Gastrocnemius medialis (tissue), 4 donors: ENCODE results near the gene PICK1. TPM values are rescaled to one million over a fixed set of nuclear protein-coding genes. Genes with fewer than 3 reads are reported as not detected.

Experiments
- ATAC-seq, 2 donors: fragments of 150-250 bp; one replicate each; pipeline ENCODE4 v1.9.1; 2016
- DNase-seq, 2 donors: peaks; one replicate each; pipeline ENCODE4 v3.0.0-alpha.2; 2019
- H3K27ac ChIP-seq, 4 donors: fragments of 200-600 bp; sonication (generic); 1 replicate in 1 of 4; 2 replicates in 3 of 4; pipeline ENCODE4 v1.5.1; 2016 to 2018; ENCODE audit warnings: mild to moderate bottlenecking in 2 of 4, moderate library complexity in 1 of 4
- H3K27me3 ChIP-seq, 3 donors: fragments of 200-600 bp; sonication (generic) in 2 of 3; 1 replicate in 1 of 3; 2 replicates in 2 of 3; pipeline versions ENCODE4 v1.5.1 to v1.6.0; 2016 to 2019; ENCODE audit warnings: mild to moderate bottlenecking in 1 of 3, moderate library complexity in 1 of 3
- H3K36me3 ChIP-seq, 2 donors: fragments of 200-600 bp; sonication (generic) in 1 of 2; one replicate each; pipeline ENCODE4 v1.5.1; 2017 to 2018
- H3K4me1 ChIP-seq, 2 donors: fragments of 200-600 bp; sonication (generic) in 1 of 2; one replicate each; pipeline ENCODE4 v1.5.1; 2016 to 2017; ENCODE audit warnings: mild to moderate bottlenecking in 2 of 2
- H3K4me3 ChIP-seq, 4 donors: fragments of 200-600 bp; sonication (generic) in 3 of 4; 1 replicate in 1 of 4; 2 replicates in 3 of 4; pipeline ENCODE4 v1.5.1; 2016 to 2019; ENCODE audit warnings: mild to moderate bottlenecking in 2 of 4
- H3K9me3 ChIP-seq, 3 donors: fragments of 200-600 bp; sonication (generic) in 2 of 3; 1 replicate in 1 of 3; 2 replicates in 2 of 3; pipeline ENCODE4 v1.5.1; 2016 to 2019
- POLR2A ChIP-seq, 2 donors: fragments of 450-650 bp; IDR thresholded peaks; one replicate each; pipeline ENCODE4 v1.6.1; 2017; ENCODE audit warnings: antibody characterized with exemption in 2 of 2, mild to moderate bottlenecking in 2 of 2, moderate library complexity in 2 of 2
- in situ Hi-C, 4 donors: fragments of 200-750 bp; cut with MboI; loops; one replicate each; pipeline versions ENCODE4 v1.15.0 to v1.8.0; 2017; ENCODE audit warnings: low sequenced_read_pairs in 4 of 4
- intact Hi-C: fragments of 100-400 bp; cut with DNase I; formaldehyde crosslinking; loops from one replicate; pipeline ENCODE4 v1.15.1; 2023; ENCODE audit warnings: low total_unique reads
- total RNA-seq, 4 donors: library from RNA; depleted of rRNA; stranded (reverse); fragments of >200 nt; gene quantifications; one replicate each; pipeline versions ENCODE4 v1.1.0 to v1.2.3, GENCODE V29; 2016
- TF ChIP-seq, protein P1 (sequence below), 5 experiments: fragments of 450-650 bp in 3 of 5; fragments of 200-600 bp in 2 of 5; sonication (generic) in 2 of 5; IDR thresholded peaks in 4 of 5; conservative IDR thresholded peaks in 1 of 5; 1 replicate in 4 of 5; 2 replicates in 1 of 5; pipeline ENCODE4 v1.5.1; 2016 to 2019; ENCODE audit warnings: antibody characterized with exemption in 5 of 5, mild to moderate bottlenecking in 3 of 5, moderate library complexity in 3 of 5

PICK1 gene
- total RNA-seq, 4 donors from 2014 or later: 36.4 to 63.8 (median 50.1) TPM

DNA sequence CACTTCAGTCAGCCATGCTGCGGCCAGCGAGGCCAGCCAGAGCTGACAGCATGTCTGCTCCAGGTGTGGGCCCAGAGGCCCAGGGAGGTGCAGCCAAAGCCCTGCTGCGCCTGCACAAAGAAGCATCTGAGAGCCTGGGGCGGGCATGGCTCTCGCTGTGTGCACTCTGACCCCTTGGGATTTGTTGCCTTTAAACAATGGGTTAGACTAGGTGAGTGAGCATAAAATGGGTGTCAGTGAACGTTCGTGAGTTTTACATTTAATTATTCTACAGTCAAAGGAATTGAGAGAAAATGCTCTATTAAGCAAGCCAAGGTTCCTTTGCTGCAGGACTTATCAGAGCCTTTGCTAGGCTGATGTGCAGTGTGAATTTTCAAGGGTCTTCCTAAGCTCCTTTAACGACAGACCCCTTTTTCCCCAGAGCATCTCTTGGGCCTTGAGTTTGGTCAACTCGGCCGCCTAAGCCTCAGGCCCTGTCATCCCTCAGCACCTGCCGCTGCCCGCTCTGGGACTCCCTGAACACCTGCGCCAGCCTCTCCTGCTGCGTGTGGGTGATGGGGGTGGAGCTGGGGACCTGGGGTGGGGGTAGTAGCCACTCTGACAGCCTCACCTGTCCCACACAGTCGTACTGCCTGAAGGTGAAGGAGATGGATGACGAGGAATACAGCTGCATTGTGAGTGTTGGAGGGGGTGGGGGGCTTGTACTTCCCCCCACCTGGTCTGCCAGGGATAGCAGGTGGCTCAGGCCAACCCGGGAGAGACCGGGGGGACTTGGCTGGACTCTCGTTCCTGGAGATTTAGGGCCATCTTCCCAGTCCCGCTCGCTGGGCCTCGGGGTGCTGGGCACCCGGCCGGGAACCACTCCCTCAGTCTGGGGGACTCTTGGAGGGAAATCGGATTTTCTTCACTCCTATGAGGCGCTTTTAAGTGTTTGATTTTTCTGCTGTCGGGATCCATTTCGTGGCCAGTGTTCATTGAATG is 16.2 kb downstream of the PICK1 start:
- no peak for TF ChIP-seq POLR2A (IDR thresholded peaks at IDR 0.05)
- TF ChIP-seq, protein P1, sequence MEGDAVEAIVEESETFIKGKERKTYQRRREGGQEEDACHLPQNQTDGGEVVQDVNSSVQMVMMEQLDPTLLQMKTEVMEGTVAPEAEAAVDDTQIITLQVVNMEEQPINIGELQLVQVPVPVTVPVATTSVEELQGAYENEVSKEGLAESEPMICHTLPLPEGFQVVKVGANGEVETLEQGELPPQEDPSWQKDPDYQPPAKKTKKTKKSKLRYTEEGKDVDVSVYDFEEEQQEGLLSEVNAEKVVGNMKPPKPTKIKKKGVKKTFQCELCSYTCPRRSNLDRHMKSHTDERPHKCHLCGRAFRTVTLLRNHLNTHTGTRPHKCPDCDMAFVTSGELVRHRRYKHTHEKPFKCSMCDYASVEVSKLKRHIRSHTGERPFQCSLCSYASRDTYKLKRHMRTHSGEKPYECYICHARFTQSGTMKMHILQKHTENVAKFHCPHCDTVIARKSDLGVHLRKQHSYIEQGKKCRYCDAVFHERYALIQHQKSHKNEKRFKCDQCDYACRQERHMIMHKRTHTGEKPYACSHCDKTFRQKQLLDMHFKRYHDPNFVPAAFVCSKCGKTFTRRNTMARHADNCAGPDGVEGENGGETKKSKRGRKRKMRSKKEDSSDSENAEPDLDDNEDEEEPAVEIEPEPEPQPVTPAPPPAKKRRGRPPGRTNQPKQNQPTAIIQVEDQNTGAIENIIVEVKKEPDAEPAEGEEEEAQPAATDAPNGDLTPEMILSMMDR (IDR thresholded peaks at IDR 0.05 in 4 of 5, conservative IDR thresholded peaks at IDR 0.05 in 1 of 5): no peak
- Histone ChIP-seq H3K4me1 (peaks cover 26 to 32% of the 10 kb centered on the region in 2 donors), H3K27me3 (no peaks in the 10 kb centered on the region), H3K9me3 (no peaks in the 10 kb centered on the region), H3K36me3 (peaks cover 0 to 31% of the 10 kb centered on the region in 2 donors), H3K4me3 (no peak overlapping the region), H3K27ac (no peak overlapping the region)
- intact Hi-C loops: no loop called here
- in situ Hi-C loops: loop anchor here in 1 of 4 donors (25.0 kb wide), 1 partner anchor 489 kb away; the partner anchor contains the start of gene DMC1
- ATAC-seq (no peak), DNase-seq (no peak)

DNA sequence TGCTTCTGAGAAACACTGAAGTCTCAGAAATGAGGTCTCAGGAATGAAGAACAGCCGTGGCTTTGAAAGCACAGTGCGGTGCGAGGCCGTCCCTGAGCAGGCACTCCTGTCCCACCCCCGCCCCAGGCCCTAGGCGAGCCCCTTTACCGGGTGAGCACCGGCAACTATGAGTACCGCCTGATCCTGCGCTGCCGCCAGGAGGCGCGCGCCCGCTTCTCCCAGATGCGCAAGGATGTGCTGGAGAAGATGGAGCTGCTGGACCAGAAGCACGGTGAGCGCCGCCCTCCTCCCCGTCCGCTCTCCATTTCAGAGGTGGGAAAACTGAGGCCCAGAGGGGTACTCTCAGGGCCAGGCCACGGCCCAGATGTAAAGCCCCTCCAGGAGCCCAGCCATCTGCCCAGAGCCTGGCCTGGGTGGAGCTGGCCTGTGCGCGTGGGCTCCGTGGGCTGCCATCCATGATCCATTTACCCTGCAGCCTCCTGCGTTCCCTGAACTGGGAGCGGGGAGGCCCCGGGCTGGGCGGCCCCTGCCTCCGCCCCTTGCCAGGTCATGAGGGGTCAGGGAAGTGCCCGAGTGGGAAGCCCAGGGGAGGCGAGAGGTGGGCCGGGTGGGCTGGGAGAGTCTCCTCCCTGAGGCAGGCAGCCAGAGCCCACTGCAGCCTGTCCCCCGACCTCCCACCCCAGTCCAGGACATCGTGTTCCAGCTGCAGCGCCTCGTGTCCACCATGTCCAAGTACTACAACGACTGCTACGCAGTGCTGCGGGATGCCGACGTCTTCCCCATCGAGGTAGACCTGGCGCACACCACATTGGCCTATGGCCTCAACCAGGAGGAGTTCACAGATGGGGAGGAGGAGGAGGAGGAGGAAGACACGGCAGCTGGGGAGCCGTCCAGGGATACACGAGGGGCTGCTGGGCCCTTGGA is 17.2 kb downstream of the PICK1 start:
- intact Hi-C loops: no loop called here

DNA sequence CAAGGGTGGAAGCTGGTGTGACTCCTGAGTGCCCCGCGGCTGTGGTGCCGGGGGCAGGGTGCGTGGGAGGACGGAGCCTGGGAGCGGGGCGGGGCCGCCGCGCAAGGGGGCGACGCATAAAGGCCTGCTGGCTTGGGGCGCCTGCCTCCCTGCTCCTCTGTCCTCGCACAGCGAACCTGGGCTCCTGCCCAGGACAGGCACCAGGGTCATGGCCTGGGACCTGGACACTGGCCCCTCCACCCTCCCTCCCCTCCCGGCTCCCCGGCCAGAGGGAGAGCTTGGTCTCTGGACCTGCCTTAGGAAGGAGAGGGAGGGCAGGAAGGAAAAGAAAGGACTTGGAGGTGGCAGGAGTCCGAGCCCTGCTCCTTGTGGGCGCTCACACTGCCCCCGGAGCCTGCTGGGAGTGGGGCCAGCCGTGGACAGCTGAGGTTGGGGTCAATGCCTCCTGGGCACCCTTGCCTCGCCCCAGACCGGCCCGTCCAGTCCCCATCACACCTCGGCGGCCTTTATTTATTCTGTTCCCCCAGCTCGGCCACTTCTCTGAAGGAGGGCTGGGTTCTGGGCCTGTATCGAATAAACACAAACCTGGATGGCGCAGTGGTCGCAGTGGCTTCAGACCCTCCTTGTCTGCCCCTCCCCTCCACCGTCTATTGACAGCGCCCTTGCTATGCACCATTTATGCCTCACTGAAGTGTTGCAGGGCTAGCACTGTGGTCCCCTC is 18.1 kb downstream of the PICK1 start:
- in situ Hi-C loops: no loop called here
- Histone ChIP-seq H3K27me3 (no peaks in the 10 kb centered on the region), H3K27ac (no peak overlapping the region), H3K36me3 (peaks cover 0 to 31% of the 10 kb centered on the region in 2 donors), H3K4me3 (no peak overlapping the region), H3K4me1 (peaks cover 11 to 14% of the 10 kb centered on the region in 2 donors), H3K9me3 (no peaks in the 10 kb centered on the region)
- no peak for ATAC-seq
- TF ChIP-seq, protein P1 (IDR thresholded peaks at IDR 0.05 in 4 of 5, conservative IDR thresholded peaks at IDR 0.05 in 1 of 5): no peak
- TF ChIP-seq POLR2A (IDR thresholded peaks at IDR 0.05): no peak
- intact Hi-C loops: no loop called here
- DNase-seq: no peak

More for the DNA sequence above, 17.2 kb downstream of the PICK1 start:
- Histone ChIP-seq H3K9me3 (no peaks in the 10 kb centered on the region), H3K27ac (no peak overlapping the region), H3K4me1 (peaks cover 17 to 22% of the 10 kb centered on the region in 2 donors), H3K27me3 (no peaks in the 10 kb centered on the region), H3K36me3 (peaks cover 0 to 31% of the 10 kb centered on the region in 2 donors), H3K4me3 (no peak overlapping the region)
- in situ Hi-C loops: loop anchor here in 1 of 4 donors (25.0 kb wide), 1 partner anchor 488 kb away; the partner anchor contains the start of gene DMC1
- no peak for DNase-seq
- ATAC-seq: no peak
- TF ChIP-seq, protein P1 (IDR thresholded peaks at IDR 0.05 in 4 of 5, conservative IDR thresholded peaks at IDR 0.05 in 1 of 5): no peak
- no peak for TF ChIP-seq POLR2A (IDR thresholded peaks at IDR 0.05)

DNA sequence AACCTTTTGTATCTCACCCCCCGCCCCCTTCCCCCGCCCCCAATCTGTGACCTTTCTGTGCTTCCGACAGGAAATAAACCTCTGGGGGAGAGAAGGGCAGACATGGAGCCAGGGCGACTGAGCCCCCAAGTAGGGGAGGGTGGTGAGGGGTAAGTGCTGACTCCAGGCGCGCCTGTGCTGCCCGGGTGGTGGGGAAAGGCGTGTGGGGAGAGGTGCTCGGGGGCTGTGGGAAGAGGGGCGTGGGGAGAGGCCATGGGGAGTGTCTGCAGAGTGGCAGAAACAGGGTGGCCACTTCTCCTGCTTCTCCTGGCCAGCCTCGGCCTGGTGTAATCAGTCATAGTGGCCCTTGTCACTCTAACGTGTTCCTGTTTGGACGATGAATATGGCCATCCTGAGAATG is 18.8 kb downstream of the PICK1 start:
- Histone ChIP-seq H3K27ac (no peak overlapping the region), H3K27me3 (no peaks in the 10 kb centered on the region), H3K36me3 (peaks cover 0 to 31% of the 10 kb centered on the region in 2 donors), H3K9me3 (no peaks in the 10 kb centered on the region), H3K4me1 (peaks cover 9 to 10% of the 10 kb centered on the region in 2 donors), H3K4me3 (no peak overlapping the region)
- intact Hi-C loops: no loop called here
- in situ Hi-C loops: no loop called here
- no peak for DNase-seq
- no peak for TF ChIP-seq POLR2A (IDR thresholded peaks at IDR 0.05)
- TF ChIP-seq, protein P1 (IDR thresholded peaks at IDR 0.05 in 4 of 5, conservative IDR thresholded peaks at IDR 0.05 in 1 of 5): no peak
- ATAC-seq: no peak
